ENCODE data around the gene CSKMT.
"Not testable (repeated sequence)": the region's sequence is repeated elsewhere in the genome, so short reads cannot be mapped to it uniquely, and the experiment has no call there.

Gene CSKMT

DNA sequence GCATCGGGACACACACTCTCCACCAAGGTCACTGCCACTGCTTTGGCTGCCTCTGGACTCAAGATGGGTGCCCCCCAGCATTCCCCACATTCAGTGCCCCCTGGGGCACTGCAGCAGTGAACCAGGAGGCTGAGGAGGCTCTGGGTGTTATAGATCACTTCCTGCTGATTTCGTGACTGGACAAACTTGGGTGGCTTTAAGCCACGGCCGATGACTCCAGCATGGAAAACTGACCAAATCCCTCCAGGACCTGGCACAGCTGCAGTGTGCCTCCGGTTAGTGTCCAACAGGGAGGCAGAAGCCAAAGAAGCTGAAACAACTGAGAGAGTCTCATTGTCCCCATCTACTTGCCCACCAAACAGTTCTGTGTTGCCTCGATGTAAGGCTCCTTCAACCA is 17.5 kb upstream of the CSKMT start:
- Mint-ChIP-seq H3K9me3 (no peaks in the 10 kb centered on the region), H3K27ac (peak overlapping the region; percentile 54), H3K36me3 (peaks cover 29% of the 10 kb centered on the region), H3K4me1 (peaks cover 45% of the 10 kb centered on the region), H3K4me3 (no peak overlapping the region), H3K27me3 (no peaks in the 10 kb centered on the region)
- no peak for DNase-seq
- CTCF ChIA-PET: no interaction called here

GRCh38 chr11:62648185-62648966 is 16.7 kb upstream of the CSKMT start:
- Mint-ChIP-seq H3K27me3 (peaks cover under 1% of the 10 kb centered on the region), H3K4me1 (peaks cover 43% of the 10 kb centered on the region), H3K36me3 (peaks cover 26% of the 10 kb centered on the region), H3K4me3 (no peak overlapping the region), H3K9me3 (no peaks in the 10 kb centered on the region), H3K27ac (peak overlapping the region; percentile 54)
- DNase-seq: no peak
- CTCF ChIA-PET: interaction anchor here (1.4 to 3.2 kb wide), 2 partner anchors 16 to 37 kb away, joined by 5 to 11 read pairs; partner anchors contain the start of genes C11orf98 and CSKMT

DNA sequence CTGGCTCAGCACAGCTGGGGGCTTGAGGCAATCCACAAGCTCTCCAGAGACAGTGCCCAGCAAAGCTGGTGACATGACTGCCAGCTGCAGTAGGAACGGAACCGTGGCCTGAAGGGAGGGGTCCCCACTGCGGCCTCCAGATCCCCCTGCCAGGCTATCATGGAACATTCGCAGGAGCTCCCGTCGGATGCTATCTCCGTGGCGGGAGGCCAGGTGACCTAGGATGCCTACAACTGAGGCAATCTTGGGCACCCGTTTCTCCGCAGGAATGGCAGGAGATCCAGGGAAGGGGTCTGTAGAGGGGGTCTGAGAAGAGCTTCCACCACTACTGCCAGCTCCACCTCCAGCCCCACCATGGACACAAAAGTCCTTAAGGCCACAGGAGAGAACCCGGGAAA is 16.1 kb upstream of the CSKMT start:
- no peak for DNase-seq
- Mint-ChIP-seq H3K27ac (no peak overlapping the region), H3K4me3 (no peak overlapping the region), H3K9me3 (no peaks in the 10 kb centered on the region), H3K27me3 (peaks cover 3% of the 10 kb centered on the region), H3K4me1 (peaks cover 47% of the 10 kb centered on the region), H3K36me3 (peaks cover 27% of the 10 kb centered on the region)
- CTCF ChIA-PET: interaction anchor here (1.1 to 3.2 kb wide), 3 partner anchors 8 to 37 kb away, joined by 4 to 11 read pairs (median 5); partner anchors contain the start of genes C11orf98 and CSKMT

- H3K27me3 Mint-ChIP-seq: peaks cover 3% of the 10 kb centered on the region
- no peak for DNase-seq
- H3K36me3 Mint-ChIP-seq: peaks cover 23% of the 10 kb centered on the region
- H3K4me1 Mint-ChIP-seq: peaks cover 47% of the 10 kb centered on the region
- H3K4me3 Mint-ChIP-seq: no peak overlapping the region
- no peaks in the 10 kb centered on the region for H3K9me3 Mint-ChIP-seq
- H3K27ac Mint-ChIP-seq: no peak overlapping the region
- CTCF ChIA-PET: interaction anchor here (1.1 to 3.2 kb wide), 3 partner anchors 9 to 38 kb away, joined by 4 to 11 read pairs (median 5); partner anchors contain the start of genes C11orf98 and CSKMT
Observed at GRCh38 chr11:62649486-62649885, 15.6 kb upstream of the CSKMT start.

GRCh38 chr11:62650283-62650682 is 14.8 kb upstream of the CSKMT start:
- not testable (repeated sequence) for H3K27me3 Mint-ChIP-seq, H3K9me3 Mint-ChIP-seq, DNase-seq, H3K4me3 Mint-ChIP-seq
- Mint-ChIP-seq H3K4me1 (peaks cover 46% of the 10 kb centered on the region), H3K36me3 (peaks cover 20% of the 10 kb centered on the region), H3K27ac (peak overlapping the region; percentile 64)
- CTCF ChIA-PET: interaction anchor here (1.5 to 3.2 kb wide), 2 partner anchors 14 to 58 kb away, joined by 6 to 11 read pairs; partner anchors contain the start of genes C11orf98, CSKMT and TUT1

DNA sequence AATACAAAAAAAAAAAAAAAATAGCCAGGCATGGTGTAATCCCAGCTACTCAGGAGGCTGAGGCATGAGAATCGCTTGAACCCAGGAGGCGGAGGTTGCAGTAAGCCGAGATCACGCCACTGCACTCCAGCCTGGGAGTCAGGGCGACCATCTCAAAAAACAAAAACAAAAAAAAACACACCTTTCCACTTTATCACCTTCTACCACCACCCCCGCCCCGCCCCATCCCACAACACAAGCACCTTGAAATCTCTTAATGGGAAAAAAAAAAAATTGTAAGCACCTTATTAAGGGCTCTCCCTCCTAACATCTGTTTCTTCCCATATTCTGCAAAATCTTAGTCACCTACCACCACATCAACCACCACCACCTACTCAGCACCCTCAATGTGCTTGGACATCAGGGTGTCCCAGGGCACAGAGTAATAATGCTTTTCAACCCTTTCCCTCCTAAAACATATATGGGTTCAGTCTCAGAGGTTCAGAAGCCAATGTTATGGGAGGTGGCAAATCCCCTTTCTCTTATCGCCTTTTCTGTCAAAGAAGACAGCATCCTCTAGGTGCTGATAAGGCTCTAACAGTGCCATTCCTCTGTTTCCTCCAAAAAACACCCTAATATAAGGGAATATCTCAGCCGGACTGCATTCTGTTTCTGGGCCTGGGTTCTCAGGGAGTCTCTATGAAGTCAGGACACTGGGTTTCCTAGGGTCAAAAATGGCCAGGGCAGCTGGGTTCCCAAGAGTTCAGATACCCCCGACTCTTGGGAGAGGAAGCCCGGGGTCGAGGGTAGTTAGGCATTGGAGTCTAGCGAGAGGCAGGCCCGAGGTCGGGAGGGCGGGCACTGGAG is 12.7 kb upstream of the CSKMT start:
- Mint-ChIP-seq H3K4me3 (peak overlapping the region; percentile 80), H3K9me3 (no peaks in the 10 kb centered on the region), H3K4me1 (peaks cover 36% of the 10 kb centered on the region), H3K36me3 (peaks cover 16% of the 10 kb centered on the region), H3K27me3 (peaks cover 3% of the 10 kb centered on the region), H3K27ac (peak overlapping the region; percentile 85)
- peak; percentile 51 for DNase-seq
- CTCF ChIA-PET: no interaction called here

DNA sequence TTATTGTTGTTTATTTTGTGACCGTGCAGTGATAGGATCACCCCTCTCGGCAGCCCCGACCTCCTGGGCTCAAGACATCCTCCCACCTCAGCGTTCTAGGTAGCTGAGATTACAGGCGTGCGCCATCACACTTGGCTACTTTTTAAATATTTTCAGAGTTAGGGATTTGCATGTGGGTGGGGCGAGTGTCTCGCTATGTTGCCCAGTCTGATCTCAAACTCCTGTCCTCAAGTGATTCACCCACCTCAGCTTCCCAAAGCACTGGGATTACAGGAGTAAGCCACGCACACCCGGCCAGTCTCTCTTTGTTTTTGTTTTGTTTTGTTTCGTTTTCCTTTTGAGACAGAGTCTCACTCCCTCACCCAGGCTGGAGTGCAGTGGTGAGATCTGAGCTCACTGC is 10.8 kb upstream of the CSKMT start:
- Mint-ChIP-seq H3K4me1 (peaks cover 33% of the 10 kb centered on the region), H3K27me3 (peaks cover 3% of the 10 kb centered on the region), H3K27ac (peak overlapping the region; percentile 83), H3K9me3 (no peaks in the 10 kb centered on the region), H3K4me3 (peak overlapping the region; percentile 37), H3K36me3 (peaks cover 13% of the 10 kb centered on the region)
- CTCF ChIA-PET: interaction anchor here (1.6 to 3.8 kb wide), 3 partner anchors 11 to 52 kb away, joined by 4 to 17 read pairs (median 10); partner anchors contain the start of genes C11orf98 and CSKMT
- DNase-seq: no peak

GRCh38 chr11:62656796-62657429 is 8.2 kb upstream of the CSKMT start:
- peaks cover 7% of the 10 kb centered on the region for H3K36me3 Mint-ChIP-seq
- no peak for DNase-seq
- no peak overlapping the region for H3K4me3 Mint-ChIP-seq
- H3K27ac Mint-ChIP-seq: no peak overlapping the region
- CTCF ChIA-PET: interaction anchor here (1.2 to 3.8 kb wide), 3 partner anchors 8 to 38 kb away, joined by 4 to 17 read pairs (median 5); partner anchors contain the start of genes C11orf98 and CSKMT
- peaks cover 3% of the 10 kb centered on the region for H3K27me3 Mint-ChIP-seq
- H3K9me3 Mint-ChIP-seq: no peaks in the 10 kb centered on the region
- H3K4me1 Mint-ChIP-seq: peaks cover 22% of the 10 kb centered on the region

DNA sequence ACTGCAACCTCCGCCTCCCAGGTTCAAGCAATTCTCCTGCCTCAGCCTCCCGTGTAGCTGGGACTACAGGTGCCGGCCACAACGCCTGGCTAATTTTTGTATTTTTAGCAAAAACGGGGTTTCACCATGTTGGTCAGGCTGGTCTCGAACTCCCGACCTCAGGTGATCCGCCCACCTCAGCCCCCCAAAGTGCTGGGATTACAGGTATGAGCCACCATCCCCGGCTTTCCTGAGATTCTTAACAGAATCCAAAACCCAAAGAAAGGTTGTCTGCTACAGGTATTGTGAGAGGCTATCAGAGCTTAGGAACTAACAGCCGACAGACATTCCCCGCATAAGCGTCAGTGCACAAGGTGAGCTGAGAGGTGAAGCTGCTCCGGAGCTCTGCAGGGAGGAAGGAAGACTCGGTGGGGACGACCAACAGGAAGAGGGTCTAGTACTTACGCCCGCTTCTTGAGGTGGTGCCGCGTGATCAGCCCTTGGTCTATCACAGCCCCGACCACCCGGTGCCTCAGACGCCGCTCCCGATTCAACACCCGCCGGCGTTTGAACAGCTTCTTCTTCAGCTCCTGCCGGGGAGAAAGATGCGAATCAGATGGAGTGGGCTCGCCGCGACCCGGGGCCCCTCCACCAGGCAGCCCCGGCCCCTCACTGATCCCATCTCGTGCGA is 572 bp upstream of the CSKMT start:
- Mint-ChIP-seq H3K9me3 (no peaks in the 10 kb centered on the region), H3K27ac (peak overlapping the region; percentile 90), H3K4me1 (peaks cover 46% of the 10 kb centered on the region), H3K4me3 (peak overlapping the region; percentile 96), H3K27me3 (peaks cover 7% of the 10 kb centered on the region), H3K36me3 (peaks cover 39% of the 10 kb centered on the region)
- peak; percentile 74 for DNase-seq
- CTCF ChIA-PET: interaction anchor here (0.8 to 3.1 kb wide), 14 partner anchors 9 to 240 kb away, joined by 3 to 17 read pairs (median 4); partner anchors contain the start of genes GANAB, SLC3A2, TAF6L and TUT1

DNA sequence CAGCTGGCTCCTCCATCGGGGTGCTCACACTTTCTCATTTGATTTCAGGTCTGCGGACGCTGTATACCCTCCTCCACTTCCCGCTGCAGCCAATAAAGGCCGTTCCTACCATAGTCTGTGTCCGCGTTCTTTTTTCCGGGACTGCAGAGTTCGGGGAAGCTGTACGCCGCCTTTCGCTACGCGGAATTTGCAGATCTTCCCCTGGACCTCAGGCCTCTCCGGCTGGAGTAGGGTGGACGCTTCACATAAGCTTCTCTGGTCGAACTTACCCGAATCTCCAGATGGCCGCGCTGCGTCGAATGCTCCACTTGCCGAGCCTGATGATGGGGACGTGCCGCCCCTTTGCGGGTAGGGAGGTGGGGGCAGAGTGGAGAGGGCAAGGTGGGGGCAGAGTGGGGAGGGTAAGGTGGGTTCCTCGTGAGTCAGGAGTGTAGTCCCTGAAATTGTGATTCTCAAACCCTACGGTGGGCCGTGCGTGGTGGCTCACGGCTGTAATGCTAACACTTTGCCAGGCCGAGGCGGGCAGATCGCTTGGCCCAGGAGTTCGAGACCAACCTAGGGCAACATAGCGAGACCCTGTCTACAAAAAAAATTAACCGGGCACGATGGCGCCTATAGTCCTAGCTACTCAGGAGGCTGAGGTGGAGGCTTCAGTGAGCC is 617 bp downstream of the CSKMT start:
- peak; percentile 67 for DNase-seq
- CTCF ChIA-PET: interaction anchor here (0.8 to 3.1 kb wide), 12 partner anchors 10 to 216 kb away, joined by 3 to 17 read pairs (median 4); partner anchors contain the start of genes GANAB, SLC3A2, TAF6L and TUT1

DNA sequence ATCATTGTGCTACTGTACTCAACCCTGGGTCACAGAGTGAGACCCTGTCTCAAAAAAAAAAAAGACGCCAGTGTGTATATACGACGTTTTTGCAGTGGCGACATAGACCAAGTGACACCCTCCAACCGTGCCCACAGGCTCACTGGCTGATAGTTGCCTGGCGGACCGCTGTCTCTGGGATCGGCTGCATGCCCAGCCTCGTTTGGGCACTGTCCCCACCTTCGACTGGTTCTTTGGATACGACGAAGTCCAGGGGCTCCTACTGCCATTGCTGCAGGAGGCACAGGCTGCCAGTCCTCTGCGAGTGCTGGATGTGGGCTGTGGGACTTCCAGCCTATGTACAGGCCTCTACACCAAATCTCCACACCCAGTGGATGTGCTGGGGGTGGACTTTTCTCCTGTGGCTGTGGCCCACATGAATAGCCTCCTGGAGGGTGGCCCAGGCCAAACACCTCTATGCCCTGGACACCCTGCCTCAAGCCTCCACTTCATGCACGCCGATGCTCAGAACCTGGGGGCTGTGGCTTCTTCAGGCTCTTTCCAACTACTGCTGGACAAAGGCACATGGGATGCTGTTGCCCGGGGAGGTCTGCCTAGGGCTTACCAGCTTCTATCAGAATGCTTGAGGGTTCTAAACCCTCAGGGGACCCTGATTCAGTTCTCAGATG is 1.3 kb downstream of the CSKMT start:
- H3K4me1 Mint-ChIP-seq: peaks cover 60% of the 10 kb centered on the region
- peaks cover 7% of the 10 kb centered on the region for H3K27me3 Mint-ChIP-seq
- CTCF ChIA-PET: interaction anchor here (1.2 to 3.1 kb wide), 6 partner anchors 11 to 65 kb away, joined by 4 to 17 read pairs (median 6); partner anchors contain the start of genes EML3, MTA2 and ROM1
- no peak for DNase-seq
- peaks cover 35% of the 10 kb centered on the region for H3K36me3 Mint-ChIP-seq
- peak overlapping the region; percentile 90 for H3K27ac Mint-ChIP-seq
- peak overlapping the region; percentile 96 for H3K4me3 Mint-ChIP-seq
- H3K9me3 Mint-ChIP-seq: no peaks in the 10 kb centered on the region

More for the DNA sequence above, 617 bp downstream of the CSKMT start:
- H3K9me3 Mint-ChIP-seq: no peaks in the 10 kb centered on the region
- H3K36me3 Mint-ChIP-seq: peaks cover 37% of the 10 kb centered on the region
- peaks cover 7% of the 10 kb centered on the region for H3K27me3 Mint-ChIP-seq
- H3K4me3 Mint-ChIP-seq: peak overlapping the region; percentile 96
- peaks cover 54% of the 10 kb centered on the region for H3K4me1 Mint-ChIP-seq
- H3K27ac Mint-ChIP-seq: peak overlapping the region; percentile 90

GRCh38 chr11:62667460-62667859 is 2.3 kb downstream of the CSKMT start:
- Mint-ChIP-seq H3K27ac (peak overlapping the region; percentile 19), H3K4me3 (peak overlapping the region; percentile 96), H3K27me3 (peaks cover 7% of the 10 kb centered on the region), H3K36me3 (peaks cover 36% of the 10 kb centered on the region), H3K4me1 (peaks cover 64% of the 10 kb centered on the region), H3K9me3 (no peaks in the 10 kb centered on the region)
- CTCF ChIA-PET: interaction anchor here (0.9 to 1.5 kb wide), 4 partner anchors 54 to 87 kb away, joined by 3 to 4 read pairs (median 4); partner anchors contain the start of genes EML3, MTA2 and ROM1
- no peak for DNase-seq

Data from activated naive CD4-positive, alpha-beta T cell treated with anti-CD3 and anti-CD28 coated beads, Interleukin-2, amount 10 ng/mL, durations not matched to agents 7 days and 5 days (primary cell).